ENCODE data around the gene IPPK.

IPPK gene

GRCh38 chr9:92657296-92658094 lies 12.4 kb downstream of the IPPK start:
- Histone ChIP-seq H3K9me3 (ENCODE audit: insufficient read depth, low read length, severe bottlenecking) (no peaks in the 10 kb centered on the region), H3K9ac (ENCODE audit: low read depth, low read length) (no peak overlapping the region), H3K4me2 (ENCODE audit: insufficient read depth, low read length) (no peak overlapping the region), H3K4me1 (ENCODE audit: insufficient read depth, low read length) (no peaks in the 10 kb centered on the region), H3K27ac (ENCODE audit: low read length) (no peak overlapping the region), H3K27me3 (ENCODE audit: insufficient read depth, low read length, poor library complexity) (no peaks in the 10 kb centered on the region), H3K4me3 (ENCODE audit: low read depth in 1 of 2, low read length in 2 of 2) (no peak overlapping the region), H2AFZ (ENCODE audit: low read depth, low read length) (no peak overlapping the region), H3K79me2 (ENCODE audit: insufficient read depth, low read length) (peaks cover 24% of the 10 kb centered on the region), H4K20me1 (ENCODE audit: insufficient read depth, low read length) (peaks cover 30% of the 10 kb centered on the region; the same call in 1 of the 2 replicates), H3K36me3 (ENCODE audit: insufficient read depth, low read length) (peaks cover 43% of the 10 kb centered on the region)
- DNase-seq (no peak), ATAC-seq (ENCODE audit: insufficient read depth, low read depth) (no peak)
- no peak for TF ChIP-seq CTCF (IDR thresholded peaks at IDR 0.05; ENCODE audit: borderline replicate concordance, extremely low read depth, low read length, poor library complexity, severe bottlenecking)

DNA sequence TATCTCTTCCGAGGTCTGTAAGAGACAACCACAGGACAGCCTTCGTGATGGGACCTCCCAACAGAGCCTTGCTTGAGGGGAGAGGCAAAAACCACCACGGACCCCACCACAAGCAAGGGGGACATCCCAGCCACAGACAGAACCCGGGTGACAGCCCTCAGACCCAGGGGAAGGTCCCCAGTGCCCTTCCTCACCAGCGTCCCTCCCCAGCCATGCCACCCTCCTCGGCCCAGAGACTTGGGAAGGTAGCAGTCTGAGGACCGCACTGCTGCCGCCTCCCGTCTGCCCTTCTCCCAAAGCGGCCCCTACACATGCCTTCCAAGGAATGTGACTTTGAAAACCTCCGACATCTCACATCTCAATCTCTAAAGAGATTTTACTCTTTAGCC lies 13.4 kb downstream of the IPPK start:
- Histone ChIP-seq H3K4me1 (ENCODE audit: insufficient read depth, low read length) (no peaks in the 10 kb centered on the region), H3K79me2 (ENCODE audit: insufficient read depth, low read length) (peaks cover 16% of the 10 kb centered on the region), H3K9ac (ENCODE audit: low read depth, low read length) (no peak overlapping the region), H2AFZ (ENCODE audit: low read depth, low read length) (no peak overlapping the region), H3K27me3 (ENCODE audit: insufficient read depth, low read length, poor library complexity) (no peaks in the 10 kb centered on the region), H3K4me2 (ENCODE audit: insufficient read depth, low read length) (no peak overlapping the region), H3K36me3 (ENCODE audit: insufficient read depth, low read length) (peaks cover 44% of the 10 kb centered on the region), H4K20me1 (ENCODE audit: insufficient read depth, low read length) (peaks cover 29% of the 10 kb centered on the region; the same call in 1 of the 2 replicates), H3K27ac (ENCODE audit: low read length) (no peak overlapping the region), H3K9me3 (ENCODE audit: insufficient read depth, low read length, severe bottlenecking) (no peaks in the 10 kb centered on the region), H3K4me3 (ENCODE audit: low read depth in 1 of 2, low read length in 2 of 2) (no peak overlapping the region)
- DNase-seq (no peak), ATAC-seq (ENCODE audit: insufficient read depth, low read depth) (no peak)
- TF ChIP-seq EZH2 (IDR thresholded peaks at IDR 0.05; ENCODE audit: borderline replicate concordance, low read depth, low read length, severe bottlenecking): no peak
- no peak for TF ChIP-seq CTCF (IDR thresholded peaks at IDR 0.05; ENCODE audit: borderline replicate concordance, extremely low read depth, low read length, poor library complexity, severe bottlenecking)

DNA sequence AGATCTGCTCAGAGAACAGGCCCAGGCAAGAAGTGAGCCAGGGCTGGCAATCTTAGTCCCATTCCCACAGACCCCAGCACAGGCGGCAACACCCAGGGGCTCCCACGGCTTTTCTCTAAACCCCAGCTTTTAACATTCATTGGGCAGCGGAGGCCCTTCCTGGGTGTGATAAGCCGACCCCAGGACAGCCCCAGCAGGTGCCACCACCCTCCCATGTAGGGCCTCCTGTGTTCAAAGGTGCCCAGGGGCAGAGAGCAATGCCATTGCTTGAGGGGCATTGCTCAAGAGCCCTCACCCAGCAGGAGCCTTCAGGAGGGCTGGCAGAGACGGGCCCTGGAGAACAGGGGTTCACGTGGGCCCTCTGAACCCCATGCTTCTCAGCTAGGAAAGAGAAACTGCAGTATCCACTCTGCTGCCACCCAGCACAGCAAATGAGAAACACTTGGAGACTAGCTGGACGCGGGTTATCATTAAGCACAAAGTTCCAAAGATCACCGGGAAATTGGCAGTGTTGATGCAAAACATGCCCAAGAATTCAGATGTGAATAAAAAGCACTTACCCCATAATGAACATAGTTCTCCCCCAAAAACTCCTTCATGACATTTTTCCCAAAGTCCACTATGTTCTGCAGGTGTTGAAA lies 13.9 kb downstream of the IPPK start:
- Histone ChIP-seq H3K4me2 (ENCODE audit: insufficient read depth, low read length) (no peak overlapping the region), H3K9me3 (ENCODE audit: insufficient read depth, low read length, severe bottlenecking) (no peaks in the 10 kb centered on the region), H3K27ac (ENCODE audit: low read length) (no peak overlapping the region), H3K4me1 (ENCODE audit: insufficient read depth, low read length) (no peaks in the 10 kb centered on the region), H2AFZ (ENCODE audit: low read depth, low read length) (no peak overlapping the region), H3K9ac (ENCODE audit: low read depth, low read length) (no peak overlapping the region), H3K4me3 (ENCODE audit: low read depth in 1 of 2, low read length in 2 of 2) (no peak overlapping the region), H3K36me3 (ENCODE audit: insufficient read depth, low read length) (peaks cover 49% of the 10 kb centered on the region), H4K20me1 (ENCODE audit: insufficient read depth, low read length) (peaks cover 24% of the 10 kb centered on the region; the same call in 1 of the 2 replicates), H3K27me3 (ENCODE audit: insufficient read depth, low read length, poor library complexity) (no peaks in the 10 kb centered on the region), H3K79me2 (ENCODE audit: insufficient read depth, low read length) (peaks cover 10% of the 10 kb centered on the region)
- ATAC-seq (ENCODE audit: insufficient read depth, low read depth) (no peak), DNase-seq (no peak)
- TF ChIP-seq CTCF (IDR thresholded peaks at IDR 0.05; ENCODE audit: borderline replicate concordance, extremely low read depth, low read length, poor library complexity, severe bottlenecking): no peak
- TF ChIP-seq EZH2 (IDR thresholded peaks at IDR 0.05; ENCODE audit: borderline replicate concordance, low read depth, low read length, severe bottlenecking): no peak
